AG09309 (cell line): ENCODE data around the gene SPART.

Experiments used
- DNase-seq: peaks from one replicate; pipeline ENCODE4 v3.0.0-alpha.2; 2010; ENCODE audit warnings: low read depth
- H3K4me3 ChIP-seq: 2 replicates; pipeline ENCODE4 v1.5.1; 2011; ENCODE audit warnings: mild to moderate bottlenecking, low read depth, low read length, moderate library complexity; ENCODE audit not compliant: control insufficient read depth
- TF ChIP-seq, protein P1 (sequence below): IDR thresholded peaks from 2 replicates; pipeline ENCODE4 v1.5.1; 2011; ENCODE audit warnings: mild to moderate bottlenecking, low read depth, low read length, inconsistent platforms; ENCODE audit not compliant: insufficient read depth, control insufficient read depth; ENCODE audit errors: missing control alignments

The SPART gene

DNA sequence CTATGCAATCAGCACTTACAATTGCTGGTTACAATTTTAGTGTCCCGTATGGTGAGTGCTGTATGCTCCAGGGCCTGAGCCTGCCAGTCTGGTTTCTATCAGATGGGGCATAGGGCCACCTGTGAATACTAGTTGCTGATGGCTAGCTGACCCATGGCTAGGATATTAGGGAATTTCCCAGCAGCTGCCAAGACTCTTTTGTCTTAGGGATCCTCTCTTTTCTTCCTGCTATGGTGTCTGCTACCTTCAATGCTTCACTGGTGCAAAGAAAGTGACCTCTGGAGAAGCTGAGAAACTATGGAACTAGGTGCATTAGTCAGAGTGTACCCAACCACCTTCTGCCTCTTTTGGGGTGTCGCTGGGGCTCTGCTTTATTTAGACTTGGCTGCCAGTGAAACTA, 60.2 kb downstream of the SPART start:
- TF ChIP-seq, protein P1, sequence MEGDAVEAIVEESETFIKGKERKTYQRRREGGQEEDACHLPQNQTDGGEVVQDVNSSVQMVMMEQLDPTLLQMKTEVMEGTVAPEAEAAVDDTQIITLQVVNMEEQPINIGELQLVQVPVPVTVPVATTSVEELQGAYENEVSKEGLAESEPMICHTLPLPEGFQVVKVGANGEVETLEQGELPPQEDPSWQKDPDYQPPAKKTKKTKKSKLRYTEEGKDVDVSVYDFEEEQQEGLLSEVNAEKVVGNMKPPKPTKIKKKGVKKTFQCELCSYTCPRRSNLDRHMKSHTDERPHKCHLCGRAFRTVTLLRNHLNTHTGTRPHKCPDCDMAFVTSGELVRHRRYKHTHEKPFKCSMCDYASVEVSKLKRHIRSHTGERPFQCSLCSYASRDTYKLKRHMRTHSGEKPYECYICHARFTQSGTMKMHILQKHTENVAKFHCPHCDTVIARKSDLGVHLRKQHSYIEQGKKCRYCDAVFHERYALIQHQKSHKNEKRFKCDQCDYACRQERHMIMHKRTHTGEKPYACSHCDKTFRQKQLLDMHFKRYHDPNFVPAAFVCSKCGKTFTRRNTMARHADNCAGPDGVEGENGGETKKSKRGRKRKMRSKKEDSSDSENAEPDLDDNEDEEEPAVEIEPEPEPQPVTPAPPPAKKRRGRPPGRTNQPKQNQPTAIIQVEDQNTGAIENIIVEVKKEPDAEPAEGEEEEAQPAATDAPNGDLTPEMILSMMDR: no peak
- no peak overlapping the region for H3K4me3 ChIP-seq
- DNase-seq: no peak

- TF ChIP-seq, protein P1: peak; percentile 73
- H3K4me3 ChIP-seq: no peak overlapping the region
- DNase-seq: no peak
These were observed 63.3 kb downstream of the SPART start for GRCh38 chr13:36282821-36283432.

- H3K4me3 ChIP-seq: no peak overlapping the region
- DNase-seq: peak; percentile 35
- TF ChIP-seq, protein P1: peak; percentile 50
These were observed 70.8 kb downstream of the SPART start for GRCh38 chr13:36275190-36276002.

- no peak for DNase-seq
- no peak overlapping the region for H3K4me3 ChIP-seq
- TF ChIP-seq, protein P1: no peak
These were observed 72.8 kb downstream of the SPART start for GRCh38 chr13:36273431-36273830.

- DNase-seq: no peak
- TF ChIP-seq, protein P1: no peak
- H3K4me3 ChIP-seq: no peak overlapping the region
These were observed 84.2 kb downstream of the SPART start for GRCh38 chr13:36261976-36262375.

DNA sequence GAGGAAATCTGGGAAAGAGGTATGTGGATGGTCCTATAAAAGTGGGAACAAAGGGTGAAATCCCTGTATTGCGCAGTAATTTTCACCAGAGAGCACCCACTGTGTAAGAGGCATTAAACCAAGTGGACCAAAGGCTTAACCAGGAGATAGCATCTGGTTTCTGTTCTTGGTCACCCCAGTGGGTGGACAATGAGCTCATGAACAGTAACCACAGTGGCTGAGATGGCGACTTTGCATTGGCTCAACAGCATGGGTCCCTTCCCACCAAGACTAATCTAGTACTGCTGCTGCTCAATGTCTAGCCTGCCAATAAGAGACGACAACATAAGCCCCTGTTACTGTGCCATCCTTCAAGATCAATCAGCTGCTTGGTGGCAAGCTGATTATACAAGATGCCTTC, 85.2 kb downstream of the SPART start:
- no peak overlapping the region for H3K4me3 ChIP-seq
- no peak for DNase-seq
- TF ChIP-seq, protein P1: no peak
